Panc1 (cell line): Measurements from ENCODE around the gene DCLK2. TPM values are rescaled to one million over a fixed set of nuclear protein-coding genes. Genes with fewer than 3 reads are reported as not detected.

Source experiments
- ATAC-seq: fragments of 200-7000 bp; cut with Tn5 transposase; 2 replicates; pipeline ENCODE4 v1.9.1; 2020; ENCODE audit warnings: mild to moderate bottlenecking, moderate library complexity
- BruUV-seq: library from RNA; stranded (reverse); fragments of 400-500 nt; replicated peaks from 2 replicates; lab custom pipeline; 2021; lab: Mats Ljungman, UMichigan
- CTCF ChIA-PET: fragments of 300-600 bp; sonication (Branson Sonifier 250); formaldehyde crosslinking; loops from one replicate; lab custom pipeline; 2022; ENCODE audit warnings: antibody characterized with exemption; lab: Charles Lee
- POLR2A ChIA-PET: fragments of 300-600 bp; sonication (Branson Sonifier 250); formaldehyde crosslinking; loops from one replicate; lab custom pipeline; 2022; ENCODE audit warnings: antibody characterized with exemption; lab: Charles Lee
- DNase-seq: peaks from one replicate; pipeline ENCODE4 v3.0.0-alpha.2; 2010; ENCODE audit warnings: low read depth, low spot score
- H3K27ac ChIP-seq: 2 replicates; pipeline ENCODE4 v1.5.1; 2011; ENCODE audit warnings: mild to moderate bottlenecking, low read length, inconsistent platforms
- H3K27me3 ChIP-seq: fragments of 200-500 bp; sonication (Bioruptor generic); 2 replicates; pipeline ENCODE4 v1.6.0; 2014; ENCODE audit warnings: low read length, inconsistent platforms; ENCODE audit not compliant: control insufficient read depth, insufficient read depth
- H3K36me3 ChIP-seq: fragments of 200-500 bp; sonication (Bioruptor generic); 2 replicates; pipeline ENCODE4 v1.5.1; 2014; ENCODE audit warnings: inconsistent platforms, mild to moderate bottlenecking, low read length, moderate library complexity; ENCODE audit not compliant: control insufficient read depth, insufficient read depth
- H3K4me1 ChIP-seq: 2 replicates; pipeline ENCODE4 v1.5.1; 2011; ENCODE audit warnings: inconsistent platforms, mild to moderate bottlenecking, low read length, moderate library complexity; ENCODE audit not compliant: control insufficient read depth, insufficient read depth
- H3K4me3 ChIP-seq, 2 experiments: 2 replicates each; pipeline ENCODE4 v1.5.1; 2011 to 2012; ENCODE audit warnings: low read depth in 2 of 2, low read length in 2 of 2, mild to moderate bottlenecking in 2 of 2, inconsistent platforms in 1 of 2, moderate library complexity in 1 of 2
- H3K9me3 ChIP-seq: fragments of 200-500 bp; sonication (Bioruptor generic); 2 replicates; pipeline ENCODE4 v1.5.1; 2014; ENCODE audit warnings: low read depth, mild to moderate bottlenecking, inconsistent platforms, low read length, moderate library complexity; ENCODE audit not compliant: control insufficient read depth, insufficient read depth
- CTCF ChIP-seq: fragments of 450-650 bp; IDR thresholded peaks from 2 replicates; pipeline ENCODE4 v1.5.1; 2017; ENCODE audit warnings: mild to moderate bottlenecking
- POLR2AphosphoS5 ChIP-seq: IDR thresholded peaks from 2 replicates; pipeline ENCODE4 v1.6.1; 2012; ENCODE audit warnings: mild to moderate bottlenecking, low read depth, low read length, moderate library complexity
- REST ChIP-seq, 2 experiments: IDR thresholded peaks; 2 replicates each; pipeline ENCODE4 v1.6.1; 2011 to 2012; ENCODE audit warnings: low read depth in 2 of 2, control low read depth in 1 of 2, low read length in 1 of 2, mild to moderate bottlenecking in 1 of 2, moderate library complexity in 1 of 2; ENCODE audit not compliant: insufficient read depth in 1 of 2
- SIN3A ChIP-seq: IDR thresholded peaks from 2 replicates; pipeline ENCODE4 v1.6.1; 2012; ENCODE audit warnings: low read depth, mild to moderate bottlenecking, low read length, moderate library complexity, borderline replicate concordance; ENCODE audit not compliant: insufficient read depth
- TCF7L2 ChIP-seq: IDR thresholded peaks from 2 replicates; pipeline ENCODE4 v1.6.1; 2011; ENCODE audit warnings: mild to moderate bottlenecking, low read depth, low read length, inconsistent platforms
- in situ Hi-C: cut with HindIII; loops from 2 replicates; pipeline ENCODE4 v1.10.0; 2016; ENCODE audit warnings: low sequenced_read_pairs, low pct_unique_long_range_greater_than_20kb
- intact Hi-C: fragments of 100-400 bp; cut with micrococcal nuclease; formaldehyde crosslinking; loops from one replicate; pipeline ENCODE4 v1.10.0; 2022; ENCODE audit not compliant: unreplicated experiment
- total RNA-seq: library from RNA; stranded (reverse); gene quantifications from one replicate; pipeline ENCODE4 v1.2.1, GENCODE V29; 2021; ENCODE audit not compliant: unreplicated experiment

The DCLK2 gene
- total RNA-seq, 1 experiment from 2014 or later = 9.5 TPM

- no peaks in the 10 kb centered on the region for H3K36me3 ChIP-seq
- intact Hi-C loops = no loop called here
- H3K4me1 ChIP-seq = no peaks in the 10 kb centered on the region
- TF ChIP-seq POLR2AphosphoS5 = no peak
- no peak overlapping the region for H3K4me3 ChIP-seq
- no peaks in the 10 kb centered on the region for H3K27me3 ChIP-seq
- DNase-seq = no peak
- no peak overlapping the region for H3K27ac ChIP-seq
- POLR2A ChIA-PET = no interaction called here
- no TSS peak for BruUV-seq
- CTCF ChIA-PET = no interaction called here
- no peak for ATAC-seq
- in situ Hi-C loops = no loop called here
- H3K9me3 ChIP-seq = no peaks in the 10 kb centered on the region
Observed at GRCh38 chr4:150033081-150033480, 45.2 kb upstream of the DCLK2 start.

GRCh38 chr4:150033901-150034300, 44.3 kb upstream of the DCLK2 start:
- ATAC-seq (no peak), DNase-seq (no peak)
- no TSS peak for BruUV-seq
- Histone ChIP-seq H3K9me3 (no peaks in the 10 kb centered on the region), H3K4me3 (no peak overlapping the region), H3K27me3 (no peaks in the 10 kb centered on the region), H3K36me3 (no peaks in the 10 kb centered on the region), H3K27ac (no peak overlapping the region), H3K4me1 (no peaks in the 10 kb centered on the region)
- ChIA-PET CTCF (interaction anchor here (0.5 kb wide), 1 partner anchor 46 kb away, joined by 3 read pairs; no protein-coding TSS in a partner anchor), POLR2A (no interaction called here)
- TF ChIP-seq SIN3A (no peak), REST (IDR thresholded peaks at IDR 0.05; ENCODE audit: insufficient read depth in 1 of 2, low read depth in 2 of 2, low read length in 1 of 2) (no peak), POLR2AphosphoS5 (no peak), CTCF (no peak), TCF7L2 (no peak)
- intact Hi-C loops (no loop called here), in situ Hi-C loops (no loop called here)

- CTCF ChIA-PET = no interaction called here
- no peaks in the 10 kb centered on the region for H3K9me3 ChIP-seq
Observed at GRCh38 chr4:150037251-150037856, 40.9 kb upstream of the DCLK2 start.

More at GRCh38 chr4:150037251-150037856, 40.9 kb upstream of the DCLK2 start:
- Histone ChIP-seq H3K4me1 (no peaks in the 10 kb centered on the region), H3K36me3 (no peaks in the 10 kb centered on the region), H3K4me3 (no peak overlapping the region), H3K27ac (no peak overlapping the region), H3K27me3 (no peaks in the 10 kb centered on the region)
- TF ChIP-seq POLR2AphosphoS5 = no peak
- no peak for TF ChIP-seq TCF7L2
- TF ChIP-seq SIN3A = no peak
- TF ChIP-seq REST (IDR thresholded peaks at IDR 0.05; ENCODE audit: insufficient read depth in 1 of 2, low read depth in 2 of 2, low read length in 1 of 2) = no peak
- TF ChIP-seq CTCF = no peak
- DNase-seq (no peak), ATAC-seq (no peak)
- POLR2A ChIA-PET = no interaction called here
- intact Hi-C loops (no loop called here), in situ Hi-C loops (no loop called here)
- no TSS peak for BruUV-seq
